ENCODE data around the gene NT5C2.

- TF ChIP-seq, protein P1, sequence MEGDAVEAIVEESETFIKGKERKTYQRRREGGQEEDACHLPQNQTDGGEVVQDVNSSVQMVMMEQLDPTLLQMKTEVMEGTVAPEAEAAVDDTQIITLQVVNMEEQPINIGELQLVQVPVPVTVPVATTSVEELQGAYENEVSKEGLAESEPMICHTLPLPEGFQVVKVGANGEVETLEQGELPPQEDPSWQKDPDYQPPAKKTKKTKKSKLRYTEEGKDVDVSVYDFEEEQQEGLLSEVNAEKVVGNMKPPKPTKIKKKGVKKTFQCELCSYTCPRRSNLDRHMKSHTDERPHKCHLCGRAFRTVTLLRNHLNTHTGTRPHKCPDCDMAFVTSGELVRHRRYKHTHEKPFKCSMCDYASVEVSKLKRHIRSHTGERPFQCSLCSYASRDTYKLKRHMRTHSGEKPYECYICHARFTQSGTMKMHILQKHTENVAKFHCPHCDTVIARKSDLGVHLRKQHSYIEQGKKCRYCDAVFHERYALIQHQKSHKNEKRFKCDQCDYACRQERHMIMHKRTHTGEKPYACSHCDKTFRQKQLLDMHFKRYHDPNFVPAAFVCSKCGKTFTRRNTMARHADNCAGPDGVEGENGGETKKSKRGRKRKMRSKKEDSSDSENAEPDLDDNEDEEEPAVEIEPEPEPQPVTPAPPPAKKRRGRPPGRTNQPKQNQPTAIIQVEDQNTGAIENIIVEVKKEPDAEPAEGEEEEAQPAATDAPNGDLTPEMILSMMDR (conservative IDR thresholded peaks at IDR 0.05; ENCODE audit: low read depth, low read length): no peak
- TF ChIP-seq MAFK (IDR thresholded peaks at IDR 0.05; ENCODE audit: low read depth, low read length): no peak
- TF ChIP-seq POLR2A (IDR thresholded peaks at IDR 0.05; ENCODE audit: low read depth, low read length): no peak
- TF ChIP-seq RCOR1 (IDR thresholded peaks at IDR 0.05; ENCODE audit: insufficient replicate concordance, low read length): no peak
- TF ChIP-seq CEBPB (IDR thresholded peaks at IDR 0.05; ENCODE audit: low read depth, low read length): no peak
- no peak for TF ChIP-seq FOS (IDR thresholded peaks at IDR 0.05; ENCODE audit: low read depth, low read length)
- TF ChIP-seq MAZ (IDR thresholded peaks at IDR 0.05; ENCODE audit: borderline replicate concordance, low read depth, low read length): no peak
- no peak for TF ChIP-seq RFX5 (IDR thresholded peaks at IDR 0.05; ENCODE audit: low read depth, low read length)
Measured at GRCh38 chr10:103060575-103060974, 132.5 kb downstream of the NT5C2 start.

Data from IMR-90 (cell line).